Measurements from ENCODE around the gene ADAR.
"Not testable (repeated sequence)": the region's sequence is repeated elsewhere in the genome, so short reads cannot be mapped to it uniquely, and the experiment has no call there.

Gene ADAR, protein sequence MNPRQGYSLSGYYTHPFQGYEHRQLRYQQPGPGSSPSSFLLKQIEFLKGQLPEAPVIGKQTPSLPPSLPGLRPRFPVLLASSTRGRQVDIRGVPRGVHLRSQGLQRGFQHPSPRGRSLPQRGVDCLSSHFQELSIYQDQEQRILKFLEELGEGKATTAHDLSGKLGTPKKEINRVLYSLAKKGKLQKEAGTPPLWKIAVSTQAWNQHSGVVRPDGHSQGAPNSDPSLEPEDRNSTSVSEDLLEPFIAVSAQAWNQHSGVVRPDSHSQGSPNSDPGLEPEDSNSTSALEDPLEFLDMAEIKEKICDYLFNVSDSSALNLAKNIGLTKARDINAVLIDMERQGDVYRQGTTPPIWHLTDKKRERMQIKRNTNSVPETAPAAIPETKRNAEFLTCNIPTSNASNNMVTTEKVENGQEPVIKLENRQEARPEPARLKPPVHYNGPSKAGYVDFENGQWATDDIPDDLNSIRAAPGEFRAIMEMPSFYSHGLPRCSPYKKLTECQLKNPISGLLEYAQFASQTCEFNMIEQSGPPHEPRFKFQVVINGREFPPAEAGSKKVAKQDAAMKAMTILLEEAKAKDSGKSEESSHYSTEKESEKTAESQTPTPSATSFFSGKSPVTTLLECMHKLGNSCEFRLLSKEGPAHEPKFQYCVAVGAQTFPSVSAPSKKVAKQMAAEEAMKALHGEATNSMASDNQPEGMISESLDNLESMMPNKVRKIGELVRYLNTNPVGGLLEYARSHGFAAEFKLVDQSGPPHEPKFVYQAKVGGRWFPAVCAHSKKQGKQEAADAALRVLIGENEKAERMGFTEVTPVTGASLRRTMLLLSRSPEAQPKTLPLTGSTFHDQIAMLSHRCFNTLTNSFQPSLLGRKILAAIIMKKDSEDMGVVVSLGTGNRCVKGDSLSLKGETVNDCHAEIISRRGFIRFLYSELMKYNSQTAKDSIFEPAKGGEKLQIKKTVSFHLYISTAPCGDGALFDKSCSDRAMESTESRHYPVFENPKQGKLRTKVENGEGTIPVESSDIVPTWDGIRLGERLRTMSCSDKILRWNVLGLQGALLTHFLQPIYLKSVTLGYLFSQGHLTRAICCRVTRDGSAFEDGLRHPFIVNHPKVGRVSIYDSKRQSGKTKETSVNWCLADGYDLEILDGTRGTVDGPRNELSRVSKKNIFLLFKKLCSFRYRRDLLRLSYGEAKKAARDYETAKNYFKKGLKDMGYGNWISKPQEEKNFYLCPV

DNA sequence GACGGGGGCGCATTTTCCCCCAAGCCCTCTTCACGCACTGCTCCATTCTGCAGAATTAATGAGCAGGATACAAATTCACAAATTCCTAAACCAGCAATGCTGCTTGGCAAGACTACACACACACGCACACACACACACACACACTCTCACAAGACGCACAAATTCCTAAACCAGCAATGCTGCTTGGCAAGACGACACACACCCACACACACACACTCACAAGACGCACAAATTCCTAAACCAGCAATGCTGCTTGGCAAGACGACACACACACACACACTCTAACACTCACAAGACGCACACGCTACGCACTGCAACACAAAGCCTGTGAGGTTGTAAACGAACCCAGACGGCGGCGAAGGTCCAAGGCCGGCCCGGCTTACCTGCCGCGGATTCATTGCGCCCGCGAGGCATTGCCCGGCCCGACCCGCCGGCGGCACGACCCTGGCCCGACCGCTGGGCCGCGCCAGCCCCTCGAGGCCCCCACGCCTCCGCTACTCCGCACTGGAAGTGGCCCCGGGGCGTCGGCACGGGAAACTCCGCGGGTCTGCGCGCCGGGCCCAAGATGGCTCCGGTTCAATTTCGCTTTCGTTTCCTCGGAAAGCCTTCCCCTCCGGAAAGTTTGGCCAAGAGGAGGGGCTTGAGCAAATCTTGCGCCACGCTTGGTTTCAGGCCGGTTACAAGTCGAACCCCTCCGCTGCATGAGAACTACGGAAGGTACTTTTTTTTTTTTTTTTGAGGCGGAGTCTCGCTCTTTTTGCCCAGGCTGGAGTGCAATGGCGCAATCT is at the start of gene ADAR:
ADAR (minus strand) TSS at position 578 of the 788 bp plus-strand sequence; CDS start at position 398, 180 bp downstream.
- peak; percentile 81 for DNase-seq (ENCODE audit: low spot score)

- peak; percentile 21 for DNase-seq (ENCODE audit: low spot score)
Measured at GRCh38 chr1:154657556-154657955, 49.6 kb upstream of the ADAR start.

DNA sequence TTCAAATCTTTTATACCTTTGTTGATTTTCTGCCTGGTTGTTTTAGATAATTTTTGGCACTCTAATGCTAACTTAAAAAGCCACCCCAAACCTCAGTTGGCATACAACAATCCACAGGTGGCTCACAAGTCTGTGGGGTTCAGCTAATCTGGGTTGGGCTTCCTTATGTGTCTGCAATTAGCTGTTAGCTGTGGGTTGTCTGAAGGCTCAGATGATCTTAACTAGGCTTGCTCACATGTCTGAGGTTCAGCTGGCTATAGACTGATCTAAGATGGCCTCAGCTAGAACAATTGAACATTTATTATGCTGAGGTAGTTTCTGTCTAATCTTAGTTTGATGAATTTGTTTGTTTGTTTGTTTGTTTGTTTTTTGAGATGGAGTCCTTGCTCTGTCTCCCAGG is 44.9 kb upstream of the ADAR start:
- no peak for DNase-seq (ENCODE audit: low spot score)

- DNase-seq (ENCODE audit: low spot score): not testable (repeated sequence)
Measured at GRCh38 chr1:154644724-154645123, 36.7 kb upstream of the ADAR start.

- no peak for DNase-seq (ENCODE audit: low spot score)
Measured at GRCh38 chr1:154641534-154641933, 33.5 kb upstream of the ADAR start.

DNA sequence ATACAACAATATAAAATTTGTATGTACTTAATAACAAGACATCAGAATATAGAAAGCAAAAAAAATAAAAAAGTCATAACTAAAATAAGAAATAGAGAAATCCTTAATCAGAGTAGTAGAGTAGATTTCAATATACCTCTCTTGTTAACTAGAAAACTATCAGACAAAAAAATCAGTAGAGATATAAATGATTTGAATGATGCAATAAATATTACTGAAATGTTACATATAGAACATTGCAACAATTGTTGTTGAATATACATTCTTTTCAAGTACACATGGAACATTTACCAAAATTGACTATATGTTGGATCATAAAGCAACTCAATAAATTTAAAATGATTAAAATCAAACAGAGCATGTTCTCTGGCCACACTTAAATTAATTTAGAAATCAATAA is 31.9 kb upstream of the ADAR start:
- DNase-seq (ENCODE audit: low spot score): no peak

- no peak for DNase-seq (ENCODE audit: low spot score)
Measured at GRCh38 chr1:154635171-154635570, 27.2 kb upstream of the ADAR start.

DNA sequence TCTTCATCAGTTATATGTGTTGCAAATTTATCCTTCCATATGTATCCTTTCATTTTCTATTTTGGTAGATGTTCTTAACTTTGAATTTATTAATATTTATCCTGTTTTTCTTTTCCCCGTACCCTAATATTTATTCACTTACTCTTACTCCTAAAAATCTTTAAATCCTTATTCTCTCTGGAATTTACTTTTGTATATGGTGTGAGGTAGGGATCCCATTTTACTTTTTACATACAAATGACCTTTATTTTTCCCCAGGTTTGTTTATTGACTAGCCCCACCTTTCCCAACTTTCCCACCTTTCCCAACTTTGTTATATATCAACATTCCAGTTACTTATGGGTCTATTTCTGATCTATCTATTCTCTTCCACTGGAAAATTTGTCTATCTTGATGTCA is 21.7 kb upstream of the ADAR start:
- no peak for DNase-seq (ENCODE audit: low spot score)

DNA sequence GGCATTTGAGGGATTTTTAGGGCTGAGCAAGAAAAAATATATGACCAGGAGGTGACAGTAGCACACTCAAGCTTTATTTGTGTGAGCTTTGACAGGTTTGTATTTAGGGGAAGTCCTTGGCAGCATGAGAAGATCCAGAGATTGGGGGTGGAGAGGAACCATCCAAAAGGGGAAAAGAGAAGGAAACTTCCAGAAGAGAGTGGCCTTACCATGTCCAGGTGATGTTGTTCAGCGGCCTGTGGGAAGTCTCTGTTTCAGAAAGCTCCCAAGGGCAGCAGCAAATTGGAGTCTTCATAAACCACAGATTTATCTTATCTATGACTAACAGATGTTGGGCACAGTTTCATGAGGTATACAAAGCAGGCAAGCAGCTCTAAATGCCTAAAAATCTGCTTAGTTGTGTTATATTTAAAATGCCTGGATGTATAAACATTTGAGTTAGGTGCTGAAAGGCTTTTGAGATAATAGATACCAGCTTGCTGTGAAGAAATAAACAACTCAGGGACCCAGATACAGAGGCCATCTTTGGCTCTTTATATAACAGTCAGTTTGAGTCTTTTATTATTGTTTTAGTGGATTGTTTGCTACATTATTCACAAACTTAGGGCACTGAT is 21.2 kb upstream of the ADAR start:
- no peak for DNase-seq (ENCODE audit: low spot score)

- DNase-seq (ENCODE audit: low spot score): no peak
Measured at GRCh38 chr1:154628121-154628405, 20.1 kb upstream of the ADAR start.

- DNase-seq (ENCODE audit: low spot score): peak; percentile 85
Measured at GRCh38 chr1:154627257-154628120, 19.5 kb upstream of the ADAR start.

DNA sequence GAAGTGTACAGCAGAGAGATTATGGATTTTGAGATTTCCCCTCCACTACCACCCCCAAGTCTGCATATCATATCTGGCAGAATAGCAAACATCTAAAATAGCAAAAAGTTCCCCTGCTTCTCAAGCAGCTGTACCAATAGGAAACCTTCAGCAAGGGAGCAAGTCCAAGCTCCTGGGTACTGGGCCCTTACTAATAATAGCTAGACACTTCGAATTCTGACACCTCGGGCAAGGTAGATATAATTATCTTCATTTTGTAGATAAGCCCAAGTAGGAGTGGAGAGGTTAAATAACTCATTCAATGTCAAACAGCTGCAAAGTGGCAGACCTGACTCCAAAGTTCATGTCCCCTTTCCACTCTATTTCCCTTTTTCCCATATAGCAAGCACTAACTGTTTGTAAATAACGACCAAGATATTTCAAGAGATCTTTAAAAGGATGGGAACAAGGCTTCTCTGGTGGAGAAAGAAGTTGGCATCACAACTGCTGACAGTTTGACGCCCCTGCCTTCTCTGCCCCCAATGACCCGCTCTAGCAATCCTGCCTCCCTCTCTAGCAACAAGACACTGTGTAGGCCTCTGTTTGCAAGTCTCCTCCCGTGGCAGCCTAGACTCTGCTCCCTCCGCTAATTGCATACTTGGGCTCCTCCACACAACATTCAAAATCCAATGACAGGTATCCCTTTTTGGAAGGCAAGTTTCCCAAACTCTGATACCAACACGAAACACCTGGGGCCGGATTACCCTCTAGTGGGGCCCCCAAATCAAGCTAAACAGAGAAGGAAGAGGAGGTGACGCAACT is 18.7 kb upstream of the ADAR start:
- DNase-seq (ENCODE audit: low spot score): peak; percentile 26

DNA sequence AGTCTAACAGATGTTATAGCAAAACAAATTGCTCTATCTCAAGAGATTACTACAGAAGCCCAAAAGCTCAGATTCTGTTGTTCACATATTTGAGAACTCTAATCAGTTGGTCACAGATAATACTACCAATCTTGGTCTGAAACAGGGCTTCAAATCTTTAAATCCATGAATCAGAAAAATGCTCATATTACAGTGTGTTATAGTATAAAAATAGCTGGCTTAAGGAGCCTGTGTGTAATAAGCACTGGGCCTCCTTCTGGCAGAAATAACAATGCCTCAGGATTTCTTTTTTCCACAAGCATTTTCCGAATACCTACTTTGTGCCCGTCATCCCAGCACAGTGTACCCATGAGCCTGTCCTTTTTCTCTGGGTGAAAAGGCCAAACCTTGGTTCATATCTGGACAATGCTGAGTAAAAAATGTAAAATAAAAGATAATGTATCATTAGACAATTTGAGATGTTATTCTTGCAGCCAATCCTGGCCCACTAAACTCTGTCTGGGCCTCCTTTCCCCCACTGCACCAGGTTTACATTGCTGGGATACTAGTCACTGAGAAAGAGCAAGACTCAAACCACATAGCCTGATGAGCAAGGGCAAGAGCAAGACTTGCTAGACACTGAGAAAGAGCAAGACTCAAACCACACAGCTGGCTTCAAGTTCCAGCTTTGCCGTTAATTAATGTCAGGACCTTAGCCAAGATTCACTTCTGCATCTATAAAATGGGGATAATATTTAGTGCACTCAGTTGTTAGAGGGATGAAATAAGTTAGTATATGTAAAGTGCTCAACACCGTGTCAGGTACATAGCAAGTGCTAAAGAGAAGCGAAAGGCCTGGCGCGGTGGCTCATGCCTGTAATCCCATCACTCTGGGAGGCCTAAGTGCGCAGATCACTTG is 17.0 kb upstream of the ADAR start:
- no peak for DNase-seq (ENCODE audit: low spot score)

DNA sequence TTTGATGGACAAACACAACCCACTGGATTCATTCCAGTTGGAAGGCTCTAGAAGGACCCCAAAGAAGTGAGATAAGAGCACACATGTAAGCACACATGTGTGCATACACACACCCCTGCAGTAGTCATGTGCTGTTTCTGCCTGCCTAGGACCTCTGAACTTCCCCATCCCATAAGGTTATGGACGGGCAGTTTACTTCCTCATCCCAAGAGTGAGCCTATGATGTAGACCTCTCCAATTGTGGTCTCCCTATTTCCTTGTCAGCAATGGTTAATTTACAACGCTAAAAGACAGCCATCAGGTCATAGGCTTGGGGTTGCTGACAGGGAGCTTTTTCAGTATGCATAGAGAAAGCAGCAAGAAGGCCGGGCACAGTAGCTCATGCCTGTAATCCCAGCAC is 15.4 kb upstream of the ADAR start:
- DNase-seq (ENCODE audit: low spot score): peak; percentile 28

GRCh38 chr1:154622503-154623039 is 14.6 kb upstream of the ADAR start:
- DNase-seq (ENCODE audit: low spot score): no peak

GRCh38 chr1:154621875-154622274 is 13.9 kb upstream of the ADAR start:
- no peak for DNase-seq (ENCODE audit: low spot score)

DNA sequence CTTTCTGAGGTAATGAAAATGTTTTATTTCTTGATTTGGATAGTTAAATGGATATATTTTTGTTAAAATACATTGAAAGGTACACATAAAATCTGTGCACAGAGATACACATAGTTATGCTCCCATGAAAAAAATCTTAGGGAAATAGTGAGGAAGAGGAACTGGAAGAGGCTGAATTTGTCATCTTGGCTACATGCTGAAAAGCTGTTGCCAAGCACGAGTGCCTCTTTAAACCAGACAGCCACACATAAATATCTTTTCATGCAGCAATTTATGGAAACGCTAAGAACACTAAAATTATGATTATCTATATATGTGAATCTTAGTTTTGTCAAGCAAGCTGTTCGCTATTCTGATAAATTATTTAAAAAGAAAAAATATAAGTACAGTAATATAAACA is 12.8 kb upstream of the ADAR start:
- DNase-seq (ENCODE audit: low spot score): no peak
